Adrenal gland (tissue), 12 donors: ENCODE measurements around the gene ABCG1. TPM values are rescaled to one million over a fixed set of nuclear protein-coding genes. Genes with fewer than 3 reads are reported as not detected.

Source experiments
- DNase-seq, 7 donors: peaks; one replicate each; pipeline ENCODE4 v3.0.0-alpha.2; 2019 to 2020
- H3K27ac ChIP-seq, 5 donors: fragments of 200-600 bp; sonication (generic) in 4 of 5; 1 replicate in 3 of 5; 2 replicates in 2 of 5; pipeline versions ENCODE4 v1.5.1 to v1.8.0; 2016 to 2020; ENCODE audit warnings: mild to moderate bottlenecking in 1 of 5
- H3K27me3 ChIP-seq: fragments of 200-600 bp; 2 replicates; pipeline ENCODE4 v1.8.0; 2021
- H3K36me3 ChIP-seq, 2 donors: fragments of 200-600 bp; replicated peaks in 1 of 2; 1 replicate in 1 of 2; 2 replicates in 1 of 2; pipeline versions ENCODE4 v1.5.1 to v1.8.0; 2018 to 2022
- H3K4me1 ChIP-seq, 2 donors: fragments of 200-600 bp; replicated peaks in 1 of 2; 1 replicate in 1 of 2; 2 replicates in 1 of 2; pipeline versions ENCODE4 v1.5.1 to v1.8.0; 2018 to 2021
- H3K4me3 ChIP-seq, 4 donors: fragments of 200-600 bp; sonication (generic) in 3 of 4; one replicate each; pipeline ENCODE4 v1.5.1; 2016 to 2018
- H3K9me3 ChIP-seq, 3 donors: fragments of 200-600 bp; sonication (generic) in 1 of 3; replicated peaks in 1 of 3; 1 replicate in 2 of 3; 2 replicates in 1 of 3; pipeline versions ENCODE4 v1.5.1 to v1.8.0; 2016 to 2021
- CTCF ChIP-seq, 6 experiments: fragments of 450-650 bp in 4 of 6; fragments of 200-600 bp in 2 of 6; sonication (generic) in 1 of 6; IDR thresholded peaks; 1 replicate in 5 of 6; 2 replicates in 1 of 6; pipeline versions ENCODE4 v1.5.1 to v1.8.0; 2016 to 2021; ENCODE audit warnings: antibody characterized with exemption in 6 of 6, mild to moderate bottlenecking in 2 of 6, moderate library complexity in 1 of 6
- POLR2A ChIP-seq, 2 donors: fragments of 450-650 bp; IDR thresholded peaks; one replicate each; pipeline ENCODE4 v1.6.1; 2017; ENCODE audit warnings: antibody characterized with exemption in 2 of 2, mild to moderate bottlenecking in 2 of 2, moderate library complexity in 1 of 2
- WGBS, 4 donors: extraction: QIAGEN DNeasy Blood & Tissue Kit in 2 of 4; methylation state at CpG; one replicate each; pipeline versions ENCODE4 v1.1.5 to v1.1.7; 2013 to 2017; 5-methylcytosine and 5-hydroxymethylcytosine counted together
- intact Hi-C, 2 donors: fragments of 100-400 bp; cut with DNase I; formaldehyde crosslinking; loops; one replicate each; pipeline versions ENCODE4 v1.14.1 to v1.15.0; 2022 to 2023
- polyA plus RNA-seq, 3 donors: library from polyadenylated mRNA; stranded (reverse); fragments of 200-250 nt in 2 of 3; fragments of 350-450 nt in 1 of 3; fragmentation: Illumina TruSeq in 1 of 3; extraction: RNeasy Lipid Tissue Mini Kit (QIAGEN cat#74804) in 1 of 3; gene quantifications; one replicate each; pipeline ENCODE4 v1.2.3, GENCODE V29; 2013 to 2014
- total RNA-seq, 9 donors: library from RNA; depleted of rRNA in 4 of 9; stranded (reverse); fragments of >200 nt in 4 of 9; fragments of 120-200 nt in 1 of 9; fragmentation: NEBNext Ultra II Directional in 1 of 9; extraction: Animal tissue kit (Norgen Biotek cat#: 25700) in 1 of 9; gene quantifications; one replicate each; pipeline versions ENCODE4 v1.1.0 to v1.2.4, GENCODE V29; 2013 to 2023
- donor health status: healthy with polysubstance abuse.
- donor health status: Bipolar disorder and iron deficiency.
- donor health status: DM: yes; HTN: yes; CAD: no.
- donor health status: DM: no; HTN: no; CAD: no.
- donor health status: DM: no; HTN: no; CAD: no.
- donor health status: DM: yes; HTN: yes; CAD: no.

The ABCG1 gene
- total and polyA plus RNA-seq, 12 donors, result 23.2 to 136 (median 67.9) TPM

- Histone ChIP-seq H3K27ac (no peak overlapping the region), H3K4me1 (peaks cover 11 to 14% of the 10 kb centered on the region in 2 donors), H3K36me3 (no peaks in the 10 kb centered on the region), H3K4me3 (no peak overlapping the region), H3K9me3 (no peaks in the 10 kb centered on the region), H3K27me3 (no peaks in the 10 kb centered on the region)
- WGBS, 4 donors, result 73 to 84% (median 79%) methylated on average over 10 of the region's 10 CpGs
- TF ChIP-seq CTCF (IDR thresholded peaks at IDR 0.05) (no peak), POLR2A (IDR thresholded peaks at IDR 0.05) (no peak)
- intact Hi-C loops, result no loop called here
- DNase-seq, result peak in 1 of 7 donors; percentile 31
Observed at GRCh38 chr21:42202321-42202720, 16.6 kb upstream of the ABCG1 start.

- intact Hi-C loops, result no loop called here
- Histone ChIP-seq H3K4me1 (peaks cover 11 to 14% of the 10 kb centered on the region in 2 donors), H3K36me3 (no peaks in the 10 kb centered on the region), H3K27ac (no peak overlapping the region), H3K4me3 (no peak overlapping the region), H3K27me3 (no peaks in the 10 kb centered on the region), H3K9me3 (no peaks in the 10 kb centered on the region)
- TF ChIP-seq CTCF (IDR thresholded peaks at IDR 0.05) (no peak), POLR2A (IDR thresholded peaks at IDR 0.05) (no peak)
- 76 to 89% (median 83%) methylated on average over 5 of the region's 5 CpGs for WGBS, 4 donors
- DNase-seq, result no peak
Observed at GRCh38 chr21:42203321-42203720, 15.6 kb upstream of the ABCG1 start.

DNA sequence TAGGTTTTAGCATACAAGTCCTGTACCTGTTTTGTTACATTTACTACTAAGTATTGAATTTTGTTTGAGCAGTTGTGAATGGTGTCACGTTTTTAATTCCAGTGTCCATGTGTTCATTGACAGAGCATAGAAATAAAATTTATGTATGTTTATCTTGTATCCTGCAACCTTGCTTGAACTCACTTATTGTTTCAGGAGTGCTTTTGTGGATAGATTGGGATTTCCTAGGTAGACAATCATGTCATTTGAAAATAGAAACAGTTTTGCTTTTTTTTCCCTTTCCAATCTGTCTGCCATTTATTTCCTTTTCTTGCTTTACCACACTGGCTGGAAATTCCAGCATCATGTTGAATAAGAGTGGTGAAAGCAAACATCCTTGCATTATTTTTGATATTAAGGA, 15.0 kb upstream of the ABCG1 start:
- WGBS, 4 donors, result 52 to 68% (median 61%) methylated on average over 1 of the region's 1 CpG
- no peak for DNase-seq
- Histone ChIP-seq H3K36me3 (no peaks in the 10 kb centered on the region), H3K9me3 (no peaks in the 10 kb centered on the region), H3K4me3 (no peak overlapping the region), H3K27ac (no peak overlapping the region), H3K27me3 (no peaks in the 10 kb centered on the region), H3K4me1 (peaks cover 8 to 11% of the 10 kb centered on the region in 2 donors)
- intact Hi-C loops, result no loop called here
- no peak for TF ChIP-seq POLR2A (IDR thresholded peaks at IDR 0.05)
- no peak for TF ChIP-seq CTCF (IDR thresholded peaks at IDR 0.05)

DNA sequence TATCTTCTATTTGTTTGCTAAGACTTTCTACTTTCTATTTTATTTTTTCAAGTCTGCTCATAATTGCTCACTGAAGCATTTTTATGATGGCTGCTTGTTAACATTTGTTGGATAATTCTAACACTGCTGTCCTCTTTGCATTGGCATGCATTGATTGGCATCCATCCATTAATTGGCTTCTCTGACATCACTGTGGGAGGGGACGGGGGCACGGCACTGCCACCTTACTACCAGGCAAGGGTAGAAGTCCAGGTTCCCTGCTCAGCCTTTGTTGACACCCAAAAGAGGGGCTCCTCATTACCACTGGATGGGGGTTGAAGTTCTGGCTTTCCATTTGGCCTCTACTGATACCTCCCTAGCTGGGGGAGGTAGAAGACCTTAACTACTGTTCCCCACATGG, 11.5 kb upstream of the ABCG1 start:
- Histone ChIP-seq H3K36me3 (no peaks in the 10 kb centered on the region), H3K27me3 (no peaks in the 10 kb centered on the region), H3K4me1 (no peaks in the 10 kb centered on the region), H3K4me3 (no peak overlapping the region), H3K27ac (no peak overlapping the region), H3K9me3 (no peaks in the 10 kb centered on the region)
- peak in 2 of 7 donors; percentile 3 to 23 for DNase-seq
- intact Hi-C loops, result no loop called here
- TF ChIP-seq POLR2A (IDR thresholded peaks at IDR 0.05), result no peak
- TF ChIP-seq CTCF (IDR thresholded peaks at IDR 0.05), result no peak
- WGBS, 4 donors, result 84 to 95% (median 91%) methylated on average over 2 of the region's 2 CpGs
